ENCODE measurements around the gene RASGRF2. TPM values are rescaled to one million over a fixed set of nuclear protein-coding genes. Genes with fewer than 3 reads are reported as not detected.

The RASGRF2 gene
- total and polyA plus RNA-seq, 2 of the 8 experiments (the other 6 are each of a cell fraction or from before 2014, with no cell fraction given), result 2.6 to 29.5 TPM

DNA sequence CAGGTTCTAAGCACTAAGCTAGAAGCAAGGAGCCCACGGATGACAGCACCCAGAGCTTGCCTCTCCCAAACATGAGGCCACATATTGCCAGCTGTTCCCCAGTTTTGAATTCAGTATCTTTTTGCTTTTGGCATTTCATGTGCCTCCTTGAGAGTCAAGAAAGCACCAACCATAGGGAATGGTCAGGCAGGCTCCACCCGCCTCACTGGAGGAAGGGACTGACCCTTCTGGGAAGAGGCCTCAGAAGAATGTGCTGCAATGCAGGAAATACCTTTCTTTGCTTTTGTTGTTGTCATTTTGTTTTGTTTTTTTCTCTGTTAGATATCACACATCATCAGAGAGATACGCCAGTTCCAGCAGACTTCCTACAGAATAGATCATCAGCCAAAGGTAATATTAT lies 259.2 kb downstream of the RASGRF2 start:
- no peaks in the 10 kb centered on the region for H3K79me1 ChIP-seq (ENCODE audit: low read depth, low read length)
- WGBS, 2 experiments (ENCODE audit: extremely low coverage in 1 of 2, insufficient coverage in 1 of 2, insufficient read length in 1 of 2, insufficient replicate concordance in 2 of 2, low coverage in 1 of 2, low lambda C conversion rate in 2 of 2, missing lambda C conversion rate in 1 of 2), result 75% methylated on average over 3 of the region's 3 CpGs; no CpG with 5 or more reads in 1 of the 2 experiments
- no peak overlapping the region for H2BK12ac ChIP-seq (ENCODE audit: low read depth, low read length)
- CTCF ChIA-PET (ENCODE audit: partially characterized antibody), result interaction anchor here (0.7 to 0.9 kb wide), 3 partner anchors 12 to 20 kb away, joined by 3 read pairs; no protein-coding TSS in a partner anchor
- H3K36me3 ChIP-seq (ENCODE audit: control insufficient read depth in 2 of 4, insufficient read depth in 4 of 4, low read length in 3 of 4), result no peaks in the 10 kb centered on the region
- H3K9me3 ChIP-seq (ENCODE audit: insufficient read depth in 2 of 2, low read depth in 1 of 2, low read length in 1 of 2), result no peaks in the 10 kb centered on the region
- no peak overlapping the region for H2BK120ac ChIP-seq (replicated peaks; ENCODE audit: low read depth, low read length)
- no peak overlapping the region for H2BK20ac ChIP-seq (ENCODE audit: low read length)
- no peak overlapping the region for H3K9ac ChIP-seq (replicated peaks in 1 of 4; ENCODE audit: extremely low read depth in 1 of 4, low read depth in 3 of 4, low read length in 3 of 4)
- POLR2A ChIA-PET (ENCODE audit: partially characterized antibody), result interaction anchor here (0.9 kb wide), 1 partner anchor 21 kb away, joined by 3 read pairs; no protein-coding TSS in a partner anchor
- no peak overlapping the region for H2BK15ac ChIP-seq (ENCODE audit: low read length)
- DNase-seq (ENCODE audit: low read depth in 1 of 2, low spot score in 2 of 2), result no peak
- no peaks in the 10 kb centered on the region for H3K79me2 ChIP-seq (ENCODE audit: control insufficient read depth in 1 of 2, insufficient read depth in 2 of 2, low read length in 2 of 2)
- H3K23me2 ChIP-seq (ENCODE audit: low read depth, low read length), result no peaks in the 10 kb centered on the region
- no peak overlapping the region for H2BK5ac ChIP-seq (ENCODE audit: low read depth, low read length)
- FAIRE-seq, result no peak
- TF ChIP-seq, protein P1, sequence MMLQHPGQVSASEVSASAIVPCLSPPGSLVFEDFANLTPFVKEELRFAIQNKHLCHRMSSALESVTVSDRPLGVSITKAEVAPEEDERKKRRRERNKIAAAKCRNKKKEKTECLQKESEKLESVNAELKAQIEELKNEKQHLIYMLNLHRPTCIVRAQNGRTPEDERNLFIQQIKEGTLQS (IDR thresholded peaks at IDR 0.05; ENCODE audit: insufficient read depth, low read depth, low read length), result no peak
- no peak for TF ChIP-seq EGR1 (IDR thresholded peaks at IDR 0.05; ENCODE audit: borderline replicate concordance, low read depth, low read length)
- TF ChIP-seq, protein P2, sequence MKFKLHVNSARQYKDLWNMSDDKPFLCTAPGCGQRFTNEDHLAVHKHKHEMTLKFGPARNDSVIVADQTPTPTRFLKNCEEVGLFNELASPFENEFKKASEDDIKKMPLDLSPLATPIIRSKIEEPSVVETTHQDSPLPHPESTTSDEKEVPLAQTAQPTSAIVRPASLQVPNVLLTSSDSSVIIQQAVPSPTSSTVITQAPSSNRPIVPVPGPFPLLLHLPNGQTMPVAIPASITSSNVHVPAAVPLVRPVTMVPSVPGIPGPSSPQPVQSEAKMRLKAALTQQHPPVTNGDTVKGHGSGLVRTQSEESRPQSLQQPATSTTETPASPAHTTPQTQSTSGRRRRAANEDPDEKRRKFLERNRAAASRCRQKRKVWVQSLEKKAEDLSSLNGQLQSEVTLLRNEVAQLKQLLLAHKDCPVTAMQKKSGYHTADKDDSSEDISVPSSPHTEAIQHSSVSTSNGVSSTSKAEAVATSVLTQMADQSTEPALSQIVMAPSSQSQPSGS (IDR thresholded peaks at IDR 0.05; ENCODE audit: low read length), result no peak
- TF ChIP-seq BCL11A (IDR thresholded peaks at IDR 0.05; ENCODE audit: low read depth in 2 of 2, low read length in 2 of 2), result no peak
- no peak for TF ChIP-seq JUND (IDR thresholded peaks at IDR 0.05; ENCODE audit: low read length)
- TF ChIP-seq CEBPB (IDR thresholded peaks at IDR 0.05; ENCODE audit: low read depth, low read length), result no peak
- no peak for TF ChIP-seq ASH2L (IDR thresholded peaks at IDR 0.05; ENCODE audit: low read length)
- no peak for TF ChIP-seq BACH1 (IDR thresholded peaks at IDR 0.05; ENCODE audit: low read length)
- no peak for TF ChIP-seq BRCA1 (IDR thresholded peaks at IDR 0.05; ENCODE audit: low read depth, low read length)
- no peak for TF ChIP-seq RNF2 (IDR thresholded peaks at IDR 0.05; ENCODE audit: borderline replicate concordance, low read depth, low read length, missing control alignments, poor library complexity, severe bottlenecking)
- TF ChIP-seq POLR2AphosphoS5 (IDR thresholded peaks at IDR 0.05; ENCODE audit: low read depth, low read length), result no peak
- no peak for TF ChIP-seq KDM5A (IDR thresholded peaks at IDR 0.05; ENCODE audit: low read length)
- H3K27ac ChIP-seq (ENCODE audit: low read depth, low read length), result no peak overlapping the region
- H3K4me3 ChIP-seq (ENCODE audit: extremely low read depth in 1 of 4, insufficient read depth in 2 of 4, low read depth in 3 of 4, low read length in 4 of 4), result no peak overlapping the region
- H2AFZ ChIP-seq (ENCODE audit: low read length), result no peak overlapping the region
- H4K91ac ChIP-seq (replicated peaks; ENCODE audit: insufficient read length, low read length), result no peak overlapping the region
- H3K4me1 ChIP-seq (replicated peaks in 1 of 4; ENCODE audit: control insufficient read depth in 3 of 4, insufficient read depth in 4 of 4, low read length in 3 of 4), result no peaks in the 10 kb centered on the region
- H3K4me2 ChIP-seq (ENCODE audit: insufficient read depth in 1 of 2, low read depth in 2 of 2, low read length in 2 of 2), result no peak overlapping the region
- H3K14ac ChIP-seq (ENCODE audit: insufficient read length), result no peak overlapping the region
- no peaks in the 10 kb centered on the region for H4K20me1 ChIP-seq (replicated peaks in 1 of 2; ENCODE audit: control insufficient read depth in 1 of 2, insufficient read depth in 2 of 2, low read length in 2 of 2)
- H2AK5ac ChIP-seq (ENCODE audit: low read depth, low read length), result no peak overlapping the region
- no peaks in the 10 kb centered on the region for H3K27me3 ChIP-seq (replicated peaks in 1 of 4; ENCODE audit: control insufficient read depth in 3 of 4, extremely low read depth in 1 of 4, insufficient read depth in 3 of 4, low read length in 3 of 4)
- no peak overlapping the region for H3K4ac ChIP-seq (replicated peaks; ENCODE audit: insufficient read length, low read depth, low read length)
- no peak overlapping the region for H3K18ac ChIP-seq (ENCODE audit: extremely low read depth, low read length)
- no peak overlapping the region for H4K5ac ChIP-seq (ENCODE audit: insufficient read length, low read depth, low read length)
- no peak overlapping the region for H3K56ac ChIP-seq (replicated peaks; ENCODE audit: insufficient read length, low read depth, low read length)
- no peak overlapping the region for H3K23ac ChIP-seq (ENCODE audit: insufficient read length)
- H4K8ac ChIP-seq (ENCODE audit: extremely low read depth, insufficient read depth, low read length), result no peak overlapping the region; the same call in 1 of the 2 replicates

All from H1 (cell line).